Natural killer cell (primary cell): ENCODE measurements around the gene SPATA31D1. TPM values are rescaled to one million over a fixed set of nuclear protein-coding genes. Genes with fewer than 3 reads are reported as not detected.

Experiments used
- ATAC-seq, 3 donors: fragments of 150-1000 bp in 2 of 3; fragments of 200-7000 bp in 1 of 3; cut with Tn5 transposase; 1 replicate in 1 of 3; 2 replicates in 2 of 3; pipeline ENCODE4 v1.10.0; 2021; ENCODE audit warnings: mild to moderate bottlenecking in 2 of 3, moderate library complexity in 2 of 3
- DNase-seq, 2 donors: peaks; one replicate each; pipeline versions ENCODE4 v3.0.0 to v3.0.0-alpha.2; 2013 to 2021; ENCODE audit warnings: mixed read lengths in 1 of 2
- H3K27ac ChIP-seq: one replicate; pipeline ENCODE4 v1.5.1; 2013; ENCODE audit warnings: mild to moderate bottlenecking, low read length
- H3K27me3 ChIP-seq: one replicate; pipeline ENCODE4 v1.6.1; 2013; ENCODE audit warnings: low read length; ENCODE audit not compliant: control insufficient read depth, insufficient read depth
- H3K36me3 ChIP-seq: one replicate; pipeline ENCODE4 v1.6.1; 2013; ENCODE audit warnings: low read length; ENCODE audit not compliant: control insufficient read depth, insufficient read depth
- H3K4me1 ChIP-seq: one replicate; pipeline ENCODE4 v1.6.1; 2013; ENCODE audit warnings: low read length; ENCODE audit not compliant: control insufficient read depth, insufficient read depth
- H3K4me3 ChIP-seq: one replicate; pipeline ENCODE4 v1.5.1; 2013; ENCODE audit warnings: low read length
- H3K9me3 ChIP-seq: one replicate; pipeline ENCODE4 v1.6.1; 2013; ENCODE audit warnings: low read length; ENCODE audit not compliant: control insufficient read depth, insufficient read depth
- H3K27ac Mint-ChIP-seq, 2 donors: one replicate each; pipeline ENCODE4 v1.8.0; 2022; ENCODE audit warnings: mild to moderate bottlenecking in 2 of 2, mixed read lengths in 2 of 2, moderate library complexity in 1 of 2
- H3K27me3 Mint-ChIP-seq, 2 donors: one replicate each; pipeline ENCODE4 v1.8.0; 2022; ENCODE audit warnings: low read depth in 2 of 2, mixed read lengths in 2 of 2
- H3K36me3 Mint-ChIP-seq: one replicate; pipeline ENCODE4 v1.8.0; 2022; ENCODE audit warnings: mixed read lengths
- H3K4me1 Mint-ChIP-seq, 2 donors: one replicate each; pipeline ENCODE4 v1.8.0; 2022; ENCODE audit warnings: mixed read lengths in 2 of 2
- H3K4me3 Mint-ChIP-seq: one replicate; pipeline ENCODE4 v1.8.0; 2022; ENCODE audit warnings: mild to moderate bottlenecking, moderate library complexity, mixed read lengths
- H3K9me3 Mint-ChIP-seq, 2 donors: one replicate each; pipeline ENCODE4 v1.8.0; 2022; ENCODE audit warnings: mixed read lengths in 2 of 2
- WGBS: methylation state at CpG from one replicate; pipeline ENCODE4 v1.1.7; 2013; ENCODE audit warnings: missing lambda C conversion rate; ENCODE audit not compliant: insufficient coverage; 5-methylcytosine and 5-hydroxymethylcytosine counted together
- intact Hi-C: fragments of 100-400 bp; cut with micrococcal nuclease; formaldehyde crosslinking; loops from one replicate; pipeline ENCODE4 v1.14.2; 2022
- total RNA-seq, 4 donors: library from RNA; stranded (reverse); fragments of 120-200 nt in 1 of 4; gene quantifications; one replicate each; pipeline versions ENCODE4 v1.2.3 to v1.2.4, GENCODE V29; 2013 to 2022
- TF ChIP-seq, protein P1 (sequence below): fragments of 200-600 bp; IDR thresholded peaks from one replicate; pipeline ENCODE4 v1.8.0; 2022; ENCODE audit warnings: antibody characterized with exemption

Gene SPATA31D1
- total RNA-seq, 3 donors from 2014 or later (not counting 1 experiment from before 2014, with no cell fraction given): not detected

DNA sequence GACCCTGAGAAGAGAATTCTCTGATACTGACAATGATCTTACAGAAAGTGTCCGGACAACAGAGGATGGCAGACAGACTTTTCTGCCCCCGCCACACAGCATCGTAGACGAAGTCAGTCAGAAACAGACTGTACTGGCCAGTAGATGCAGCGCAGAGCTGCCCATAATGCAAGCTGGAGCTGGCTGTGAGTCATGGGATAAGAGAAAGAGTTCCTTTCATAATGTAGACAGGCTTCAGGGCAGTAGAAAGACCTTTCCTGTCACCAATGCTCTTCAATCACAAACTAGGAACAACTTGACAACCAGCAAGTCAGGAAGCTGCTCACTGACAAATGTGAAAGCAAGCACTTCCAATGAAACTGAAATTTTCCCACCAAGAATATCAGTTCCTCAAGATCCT, 5.1 kb downstream of the SPATA31D1 start:
- H3K9me3 ChIP-seq: no peaks in the 10 kb centered on the region
- intact Hi-C loops: no loop called here
- H3K36me3 ChIP-seq: no peaks in the 10 kb centered on the region
- ATAC-seq (no peak), DNase-seq (no peak)
- no peak overlapping the region for H3K27ac ChIP-seq
- Mint-ChIP-seq H3K9me3 (peaks cover 3 to 6% of the 10 kb centered on the region in 2 donors), H3K27me3 (no peaks in the 10 kb centered on the region), H3K36me3 (no peaks in the 10 kb centered on the region), H3K4me3 (no peak overlapping the region), H3K27ac (no peak overlapping the region), H3K4me1 (no peaks in the 10 kb centered on the region)
- TF ChIP-seq, protein P1, sequence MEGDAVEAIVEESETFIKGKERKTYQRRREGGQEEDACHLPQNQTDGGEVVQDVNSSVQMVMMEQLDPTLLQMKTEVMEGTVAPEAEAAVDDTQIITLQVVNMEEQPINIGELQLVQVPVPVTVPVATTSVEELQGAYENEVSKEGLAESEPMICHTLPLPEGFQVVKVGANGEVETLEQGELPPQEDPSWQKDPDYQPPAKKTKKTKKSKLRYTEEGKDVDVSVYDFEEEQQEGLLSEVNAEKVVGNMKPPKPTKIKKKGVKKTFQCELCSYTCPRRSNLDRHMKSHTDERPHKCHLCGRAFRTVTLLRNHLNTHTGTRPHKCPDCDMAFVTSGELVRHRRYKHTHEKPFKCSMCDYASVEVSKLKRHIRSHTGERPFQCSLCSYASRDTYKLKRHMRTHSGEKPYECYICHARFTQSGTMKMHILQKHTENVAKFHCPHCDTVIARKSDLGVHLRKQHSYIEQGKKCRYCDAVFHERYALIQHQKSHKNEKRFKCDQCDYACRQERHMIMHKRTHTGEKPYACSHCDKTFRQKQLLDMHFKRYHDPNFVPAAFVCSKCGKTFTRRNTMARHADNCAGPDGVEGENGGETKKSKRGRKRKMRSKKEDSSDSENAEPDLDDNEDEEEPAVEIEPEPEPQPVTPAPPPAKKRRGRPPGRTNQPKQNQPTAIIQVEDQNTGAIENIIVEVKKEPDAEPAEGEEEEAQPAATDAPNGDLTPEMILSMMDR: no peak
- 93% methylated on average over 5 of the region's 5 CpGs for WGBS
- H3K4me3 ChIP-seq: no peak overlapping the region
- H3K4me1 ChIP-seq: no peaks in the 10 kb centered on the region
- no peaks in the 10 kb centered on the region for H3K27me3 ChIP-seq

DNA sequence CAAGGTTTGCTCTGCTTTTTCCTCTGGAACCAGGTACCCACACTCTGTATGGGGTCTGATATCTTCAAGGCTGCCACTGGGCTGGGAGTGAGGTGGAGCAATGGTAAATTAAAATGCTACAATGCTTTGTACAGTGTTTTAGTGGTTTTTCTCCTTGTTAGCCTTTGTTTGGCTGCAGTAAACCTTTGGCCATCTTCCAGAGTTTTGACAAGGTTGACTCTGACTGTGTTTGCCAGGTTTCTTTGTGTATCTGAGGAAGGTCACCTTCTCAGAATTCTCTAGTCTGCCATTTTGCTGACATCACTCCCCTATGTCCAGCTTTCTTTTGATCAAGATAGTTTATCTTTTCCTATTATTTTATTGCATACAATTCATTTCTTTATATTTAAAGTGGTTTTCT, 11.2 kb downstream of the SPATA31D1 start:
- intact Hi-C loops: no loop called here
- TF ChIP-seq, protein P1: no peak
- H3K4me1 Mint-ChIP-seq: no peaks in the 10 kb centered on the region
- H3K27me3 Mint-ChIP-seq: no peaks in the 10 kb centered on the region
- no peaks in the 10 kb centered on the region for H3K36me3 Mint-ChIP-seq
- H3K27me3 ChIP-seq: no peaks in the 10 kb centered on the region
- H3K4me1 ChIP-seq: no peaks in the 10 kb centered on the region
- H3K4me3 Mint-ChIP-seq: no peak overlapping the region
- DNase-seq (no peak), ATAC-seq (no peak)
- H3K4me3 ChIP-seq: no peak overlapping the region
- no peak overlapping the region for H3K27ac Mint-ChIP-seq
- no peaks in the 10 kb centered on the region for H3K9me3 ChIP-seq
- H3K36me3 ChIP-seq: no peaks in the 10 kb centered on the region
- H3K9me3 Mint-ChIP-seq: peaks cover 3 to 4% of the 10 kb centered on the region in 2 donors
- no peak overlapping the region for H3K27ac ChIP-seq

DNA sequence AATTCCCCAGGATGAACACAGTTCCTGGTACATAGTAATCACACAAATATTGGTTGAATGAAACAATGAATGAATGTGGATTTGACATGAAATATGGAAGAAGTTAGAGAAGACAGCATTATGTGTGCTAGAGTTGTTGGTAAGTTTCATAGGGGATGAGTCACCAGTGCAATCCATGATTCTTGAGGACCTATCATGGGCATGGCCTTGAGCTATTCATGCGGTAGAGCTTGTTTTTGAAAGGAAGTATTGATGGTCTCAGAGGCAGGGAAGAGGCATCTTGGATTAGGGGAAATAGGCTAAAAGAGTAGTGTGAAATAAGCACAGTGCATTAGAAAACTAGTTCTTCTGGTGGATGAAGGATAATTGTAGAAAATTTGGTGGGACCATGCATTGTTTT, 22.1 kb downstream of the SPATA31D1 start:
- ATAC-seq (no peak), DNase-seq (no peak)
- TF ChIP-seq, protein P1: no peak
- H3K36me3 ChIP-seq: no peaks in the 10 kb centered on the region
- peaks cover 2% of the 10 kb centered on the region for H3K9me3 ChIP-seq
- H3K4me3 ChIP-seq: no peak overlapping the region
- Mint-ChIP-seq H3K4me3 (no peak overlapping the region), H3K27ac (no peak overlapping the region), H3K36me3 (no peaks in the 10 kb centered on the region), H3K4me1 (no peaks in the 10 kb centered on the region), H3K9me3 (peaks cover 2 to 6% of the 10 kb centered on the region in 2 donors), H3K27me3 (peaks cover 0 to 3% of the 10 kb centered on the region in 2 donors)
- H3K27me3 ChIP-seq: no peaks in the 10 kb centered on the region
- intact Hi-C loops: no loop called here
- no peak overlapping the region for H3K27ac ChIP-seq
- no peaks in the 10 kb centered on the region for H3K4me1 ChIP-seq
- 95% methylated on average over 1 of the region's 1 CpG for whole genome bisulfite sequencing

DNA sequence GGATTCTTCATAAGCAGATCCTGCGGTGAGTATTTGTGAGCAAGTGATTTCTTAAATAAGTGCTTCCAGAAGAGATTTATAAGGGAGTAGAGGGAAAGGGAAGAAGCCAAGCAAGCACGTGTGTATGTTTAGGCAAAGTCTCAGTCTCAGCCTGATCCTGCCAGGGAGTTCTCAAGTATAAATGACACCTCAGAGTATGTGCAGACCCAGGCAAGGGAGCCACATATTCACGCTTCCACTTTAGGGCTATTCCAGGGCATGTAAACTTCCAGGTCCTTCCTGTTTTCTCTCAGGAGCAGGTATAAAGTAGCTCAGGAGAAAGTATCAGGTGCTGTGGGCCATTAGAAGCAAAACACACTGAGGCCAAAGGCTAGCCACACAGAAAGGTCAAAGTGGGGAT, 22.6 kb downstream of the SPATA31D1 start:
- Mint-ChIP-seq H3K9me3 (peaks cover 2 to 6% of the 10 kb centered on the region in 2 donors), H3K4me3 (no peak overlapping the region), H3K27me3 (peaks cover 0 to 3% of the 10 kb centered on the region in 2 donors), H3K4me1 (no peaks in the 10 kb centered on the region), H3K27ac (no peak overlapping the region), H3K36me3 (no peaks in the 10 kb centered on the region)
- no peak overlapping the region for H3K4me3 ChIP-seq
- WGBS: 91% methylated on average over 3 of the region's 3 CpGs
- no peak overlapping the region for H3K27ac ChIP-seq
- no peaks in the 10 kb centered on the region for H3K27me3 ChIP-seq
- DNase-seq (no peak), ATAC-seq (no peak)
- TF ChIP-seq, protein P1: no peak
- peaks cover 2% of the 10 kb centered on the region for H3K9me3 ChIP-seq
- H3K36me3 ChIP-seq: no peaks in the 10 kb centered on the region
- no peaks in the 10 kb centered on the region for H3K4me1 ChIP-seq
- intact Hi-C loops: no loop called here
